HG02885 (cell line): Measurements from ENCODE around the gene PTPN7.
"Not testable (repeated sequence)": the region's sequence is repeated elsewhere in the genome, so short reads cannot be mapped to it uniquely, and the experiment has no call there.

Experiments
- ATAC-seq: cut with Tn5 transposase; IDR thresholded peaks from one replicate; pipeline ENCODE4 v1.9.1; 2021; ENCODE audit warnings: mild to moderate bottlenecking; ENCODE audit not compliant: unreplicated experiment, poor library complexity

The PTPN7 gene

GRCh38 chr1:202160377-202160940 is at the start of gene PTPN7:
TSS of gene PTPN7 (minus strand) at chr1:202160602. CDS start at chr1:202159402, 1,200 bp downstream.
- ATAC-seq: peak; percentile 46

- ATAC-seq: no peak
Measured at GRCh38 chr1:202208351-202208857, 48.0 kb upstream of the PTPN7 start.

- ATAC-seq: no peak
Measured at GRCh38 chr1:202207292-202207691, 46.9 kb upstream of the PTPN7 start.

- no peak for ATAC-seq
Measured at GRCh38 chr1:202205523-202206190, 45.3 kb upstream of the PTPN7 start.

- ATAC-seq: no peak
Measured at GRCh38 chr1:202204065-202204464, 43.7 kb upstream of the PTPN7 start.

- no peak for ATAC-seq
Measured at GRCh38 chr1:202203238-202204039, 43.0 kb upstream of the PTPN7 start.

- no peak for ATAC-seq
Measured at GRCh38 chr1:202202500-202203168, 42.2 kb upstream of the PTPN7 start.

- ATAC-seq: no peak
Measured at GRCh38 chr1:202201971-202202370, 41.6 kb upstream of the PTPN7 start.

- no peak for ATAC-seq
Measured at GRCh38 chr1:202201266-202201665, 40.9 kb upstream of the PTPN7 start.

GRCh38 chr1:202200669-202201068 is 40.3 kb upstream of the PTPN7 start:
- no peak for ATAC-seq

- ATAC-seq: no peak
Measured at GRCh38 chr1:202200112-202200548, 39.7 kb upstream of the PTPN7 start.

- no peak for ATAC-seq
Measured at GRCh38 chr1:202199040-202199889, 38.9 kb upstream of the PTPN7 start.

- ATAC-seq: no peak
Measured at GRCh38 chr1:202198366-202198724, 37.9 kb upstream of the PTPN7 start.

GRCh38 chr1:202197653-202198365 is 37.4 kb upstream of the PTPN7 start:
- ATAC-seq: no peak

- ATAC-seq: no peak
Measured at GRCh38 chr1:202194328-202194648, 33.9 kb upstream of the PTPN7 start.

- ATAC-seq: no peak
Measured at GRCh38 chr1:202193614-202194327, 33.4 kb upstream of the PTPN7 start, which contains the start of gene LGR6. TSS of gene LGR6 (plus strand) at chr1:202193799. CDS start at chr1:202193990, 191 bp downstream.

GRCh38 chr1:202192770-202193613 is 32.6 kb upstream of the PTPN7 start:
- ATAC-seq: peak; percentile 44

GRCh38 chr1:202191391-202191790 is 31.0 kb upstream of the PTPN7 start:
- not testable (repeated sequence) for ATAC-seq
